SU-DHL-6 (cell line): ENCODE data around the gene PREX1.

Source experiments
- CTCF ChIP-seq: fragments of 200-600 bp; sonication (generic); IDR thresholded peaks from one replicate; pipeline ENCODE4 v1.5.1; 2017; ENCODE audit warnings: antibody characterized with exemption, mild to moderate bottlenecking, low read length, moderate library complexity; ENCODE audit not compliant: insufficient read depth, poor library complexity, severe bottlenecking
- EZH2phosphoT487 ChIP-seq: fragments of 200-600 bp; sonication (generic), shearing (Covaris generic); conservative IDR thresholded peaks from 2 replicates; pipeline ENCODE4 v1.6.1; 2018; ENCODE audit warnings: mild to moderate bottlenecking, antibody characterized with exemption, low read length, moderate library complexity, mixed read lengths

- TF ChIP-seq CTCF, result no peak
- no peak for TF ChIP-seq EZH2phosphoT487
Measured at GRCh38 chr20:48661575-48662455, 166.0 kb downstream of the PREX1 start.
